SH-SY5Y (cell line): ENCODE data around the gene PRDM5.

Source experiments
- GATA2 ChIP-seq: IDR thresholded peaks from 2 replicates; pipeline ENCODE4 v1.6.1; 2011; ENCODE audit warnings: mild to moderate bottlenecking, low read depth, low read length
- GATA3 ChIP-seq: IDR thresholded peaks from 2 replicates; pipeline ENCODE4 v1.6.1; 2011; ENCODE audit warnings: low read depth, mild to moderate bottlenecking, low read length, moderate library complexity

DNA sequence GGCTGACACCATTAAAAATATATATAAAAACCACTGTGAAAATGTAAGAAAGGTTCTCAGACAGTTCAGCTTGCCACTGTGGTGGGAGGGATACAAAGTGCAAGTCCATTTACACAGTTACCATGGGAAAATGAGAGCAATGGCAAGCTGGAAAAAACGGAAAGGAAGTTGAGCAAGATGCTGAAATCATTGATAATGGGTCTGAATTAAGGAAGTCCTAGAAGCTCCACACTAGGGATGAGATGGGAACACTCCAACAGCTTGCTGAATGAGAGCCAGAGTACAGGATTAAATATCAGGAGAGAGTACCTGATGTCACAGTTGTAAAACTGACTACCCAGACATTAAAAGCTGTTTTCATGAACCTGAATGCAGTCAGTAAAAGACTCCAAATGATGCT lies 218.6 kb downstream of the PRDM5 start:
- TF ChIP-seq GATA2 (no peak), GATA3 (no peak)
